Neural cell (in vitro differentiated cells): ENCODE results near the gene CILP2. TPM values are rescaled to one million over a fixed set of nuclear protein-coding genes. Genes with fewer than 3 reads are reported as not detected.

Experiments used
- H2AFZ ChIP-seq: fragments of 200-600, 300-800 bp; sonication (generic), shearing (Covaris generic); 2 replicates; pipeline ENCODE4 v1.6.0; 2014; ENCODE audit warnings: low read depth, mild to moderate bottlenecking, antibody characterized with exemption, low read length, moderate library complexity
- H3F3A ChIP-seq: fragments of 200-600 bp; shearing (Covaris generic); 2 replicates; pipeline ENCODE4 v1.6.1; 2016; ENCODE audit warnings: mild to moderate bottlenecking, moderate library complexity, mixed read lengths, antibody characterized with exemption, low read length; ENCODE audit not compliant: insufficient read depth, poor library complexity, severe bottlenecking
- H3K27ac ChIP-seq: fragments of 200-600, 300-800 bp; sonication (generic), shearing (Covaris generic); 2 replicates; pipeline ENCODE4 v1.5.1; 2014; ENCODE audit warnings: mild to moderate bottlenecking, low read length, moderate library complexity
- H3K27me3 ChIP-seq: fragments of 300-800, 200-600 bp; sonication (generic), shearing (Covaris generic); 2 replicates; pipeline ENCODE4 v1.6.0; 2014; ENCODE audit warnings: mild to moderate bottlenecking, low read depth, low read length, moderate library complexity; ENCODE audit not compliant: insufficient read depth
- H3K36me3 ChIP-seq: fragments of 300-800, 200-600 bp; sonication (generic), shearing (Covaris generic); 2 replicates; pipeline ENCODE4 v1.5.1; 2014; ENCODE audit warnings: mild to moderate bottlenecking, antibody characterized with exemption, low read length, moderate library complexity; ENCODE audit not compliant: insufficient read depth
- H3K4me2 ChIP-seq: fragments of 300-800, 200-600 bp; sonication (generic), shearing (Covaris generic); 2 replicates; pipeline ENCODE4 v1.6.0; 2014; ENCODE audit warnings: mild to moderate bottlenecking, low read length
- H3K4me3 ChIP-seq: fragments of 300-800, 200-600 bp; sonication (generic), shearing (Covaris generic); 2 replicates; pipeline ENCODE4 v1.5.1; 2014; ENCODE audit warnings: mild to moderate bottlenecking, low read length, moderate library complexity
- H3K79me2 ChIP-seq: fragments of 200-600 bp; shearing (Covaris generic); replicated peaks from 2 replicates; pipeline ENCODE4 v1.6.0; 2014; ENCODE audit warnings: mild to moderate bottlenecking, low read length, moderate library complexity; ENCODE audit not compliant: insufficient read depth
- H3K9ac ChIP-seq: fragments of 300-800, 200-600 bp; sonication (generic), shearing (Covaris generic); 2 replicates; pipeline ENCODE4 v1.6.1; 2016; ENCODE audit warnings: mild to moderate bottlenecking, low read length, mixed read lengths
- H3K9me2 ChIP-seq: fragments of 200-600 bp; shearing (Covaris generic); 2 replicates; pipeline ENCODE4 v1.6.1; 2016; ENCODE audit warnings: mild to moderate bottlenecking, low read length, mixed read lengths; ENCODE audit not compliant: insufficient read depth
- H3K9me3 ChIP-seq: fragments of 200-600, 300-800 bp; sonication (generic), shearing (Covaris generic); 2 replicates; pipeline ENCODE4 v1.6.1; 2016; ENCODE audit warnings: mild to moderate bottlenecking, mixed run types, low read length, moderate library complexity, mixed read lengths
- H4K20me1 ChIP-seq: fragments of 200-600 bp; shearing (Covaris generic); 2 replicates; pipeline ENCODE4 v1.6.1; 2016; ENCODE audit warnings: mild to moderate bottlenecking, mixed run types; ENCODE audit not compliant: insufficient read depth
- CTCF ChIP-seq: fragments of 450-650 bp; IDR thresholded peaks from 2 replicates; pipeline ENCODE4 v1.5.1; 2014; ENCODE audit warnings: antibody characterized with exemption, mild to moderate bottlenecking, moderate library complexity; ENCODE audit not compliant: poor library complexity, severe bottlenecking
- EP300 ChIP-seq: fragments of 450-650 bp; conservative IDR thresholded peaks from 2 replicates; pipeline ENCODE4 v1.6.1; 2014; ENCODE audit warnings: antibody characterized with exemption, mild to moderate bottlenecking, moderate library complexity; ENCODE audit not compliant: poor library complexity, severe bottlenecking
- EZH2 ChIP-seq: fragments of 200-600, 300-800 bp; shearing (Covaris generic), sonication (generic); IDR thresholded peaks from 2 replicates; pipeline ENCODE4 v1.6.1; 2014; ENCODE audit warnings: antibody characterized with exemption, low read length, borderline replicate concordance, mild to moderate bottlenecking; ENCODE audit not compliant: insufficient read depth, poor library complexity, severe bottlenecking
- MXI1 ChIP-seq: fragments of 450-650 bp; conservative IDR thresholded peaks from 2 replicates; pipeline ENCODE4 v1.6.1; 2014; ENCODE audit warnings: antibody characterized with exemption, mild to moderate bottlenecking; ENCODE audit not compliant: poor library complexity, severe bottlenecking
- POLR2AphosphoS5 ChIP-seq: IDR thresholded peaks from 2 replicates; pipeline ENCODE4 v1.6.1; 2012
- RAD21 ChIP-seq: fragments of 450-650 bp; conservative IDR thresholded peaks from 2 replicates; pipeline ENCODE4 v1.6.1; 2014; ENCODE audit warnings: antibody characterized with exemption, mild to moderate bottlenecking, moderate library complexity
- REST ChIP-seq: IDR thresholded peaks from 2 replicates; pipeline ENCODE4 v1.6.1; 2012; ENCODE audit warnings: borderline replicate concordance
- SMC3 ChIP-seq: fragments of 450-650 bp; conservative IDR thresholded peaks from 2 replicates; pipeline ENCODE4 v1.6.1; 2014; ENCODE audit warnings: antibody characterized with exemption, mild to moderate bottlenecking, moderate library complexity; ENCODE audit not compliant: poor library complexity
- TAF1 ChIP-seq: IDR thresholded peaks from 2 replicates; pipeline ENCODE4 v1.6.1; 2012; ENCODE audit warnings: low read depth
- polyA plus RNA-seq: library from polyadenylated mRNA; depleted of rRNA; stranded (reverse); fragments of >200 nt; gene quantifications from 2 replicates; pipeline ENCODE4 v1.2.3, GENCODE V29; 2014

CILP2 gene
- polyA plus RNA-seq, 1 donor from 2014 or later, result 0.84 TPM

GRCh38 chr19:19528721-19529490, 9.2 kb upstream of the CILP2 start, which contains the start of gene YJEFN3:
YJEFN3 (plus strand) TSS chr19:19528911; CDS start chr19:19528933, 22 bp downstream.
- no peak within 1 kb of the TSS for H2AFZ ChIP-seq
- no peaks in the 10 kb centered on the region for H3K9me2 ChIP-seq
- H3K79me2 ChIP-seq, result no peaks in the 10 kb centered on the region
- no peaks in the 10 kb centered on the region for H3K27me3 ChIP-seq
- H3K36me3 ChIP-seq, result no peaks in the 10 kb centered on the region
- H3K27ac ChIP-seq, result no peak within 1 kb of the TSS
- no peak within 1 kb of the TSS for H3K4me2 ChIP-seq
- peak within 1 kb of the TSS; percentile 48 for H3K4me3 ChIP-seq
- TF ChIP-seq TAF1 (no peak), CTCF (no peak), POLR2AphosphoS5 (no peak), SMC3 (no peak), RAD21 (no peak), MXI1 (no peak), EZH2 (no peak), EP300 (no peak), REST (no peak)
- no peak within 1 kb of the TSS for H3K9ac ChIP-seq
- no peaks in the 10 kb centered on the region for H3F3A ChIP-seq
- no peaks in the 10 kb centered on the region for H4K20me1 ChIP-seq
- H3K9me3 ChIP-seq, result no peaks in the 10 kb centered on the region

- no peaks in the 10 kb centered on the region for H3K27me3 ChIP-seq
- H3K9ac ChIP-seq, result no peak overlapping the region
- H3K79me2 ChIP-seq, result no peaks in the 10 kb centered on the region
- H3K9me3 ChIP-seq, result no peaks in the 10 kb centered on the region
- no peaks in the 10 kb centered on the region for H3F3A ChIP-seq
- no peak overlapping the region for H3K4me2 ChIP-seq
- H2AFZ ChIP-seq, result no peak overlapping the region
- no peak overlapping the region for H3K4me3 ChIP-seq
- no peaks in the 10 kb centered on the region for H3K9me2 ChIP-seq
- H3K36me3 ChIP-seq, result no peaks in the 10 kb centered on the region
- no peaks in the 10 kb centered on the region for H4K20me1 ChIP-seq
- TF ChIP-seq SMC3, result no peak
- TF ChIP-seq EZH2, result no peak
- no peak for TF ChIP-seq TAF1
- TF ChIP-seq MXI1, result no peak
- no peak for TF ChIP-seq RAD21
- TF ChIP-seq POLR2AphosphoS5, result no peak
- no peak for TF ChIP-seq EP300
- no peak for TF ChIP-seq REST
- no peak for TF ChIP-seq CTCF
- no peak overlapping the region for H3K27ac ChIP-seq
Measured at GRCh38 chr19:19529783-19530422, 8.2 kb upstream of the CILP2 start.
